HEK293 (cell line): ENCODE data around the gene CDO1.

Experiments
- CTCF ChIA-PET: fragments of 350-600 bp; formaldehyde crosslinking; extraction: SDS; loops from one replicate; lab custom pipeline; 2021; ENCODE audit warnings: antibody characterized with exemption; lab: Yijun Ruan, JAX
- POLR2A ChIA-PET: fragments of 300-600 bp; formaldehyde crosslinking; extraction: SDS; loops from one replicate; lab custom pipeline; 2020; ENCODE audit warnings: antibody characterized with exemption, inconsistent platforms; lab: Yijun Ruan, JAX
- H3K27ac ChIP-seq: fragments of 200-500 bp; sonication (Bioruptor generic); 2 replicates; pipeline ENCODE4 v1.5.1; 2014; ENCODE audit warnings: low read depth, low read length, control low read depth, inconsistent platforms; ENCODE audit errors: extremely low read depth
- H3K36me3 ChIP-seq, 2 experiments: fragments of 200-500 bp in 1 of 2; sonication (Bioruptor generic) in 1 of 2; 1 replicate in 1 of 2; 2 replicates in 1 of 2; pipeline ENCODE4 v1.5.1; 2014 to 2017; ENCODE audit warnings: inconsistent platforms in 2 of 2, low read length in 2 of 2; ENCODE audit not compliant: control insufficient read depth in 2 of 2, insufficient read depth in 1 of 2
- H3K4me1 ChIP-seq: fragments of 200-500 bp; sonication (Bioruptor generic); 2 replicates; pipeline ENCODE4 v1.5.1; 2014; ENCODE audit warnings: mild to moderate bottlenecking, low read length, inconsistent platforms; ENCODE audit not compliant: control insufficient read depth, insufficient read depth
- H3K4me3 ChIP-seq: 2 replicates; pipeline ENCODE4 v1.5.1; 2011; ENCODE audit warnings: low read depth, mild to moderate bottlenecking, control low read depth, low read length, moderate library complexity
- H3K9me3 ChIP-seq: fragments of 200-500 bp; sonication (Bioruptor generic); 2 replicates; pipeline ENCODE4 v1.5.1; 2014; ENCODE audit warnings: low read depth, low read length, inconsistent platforms; ENCODE audit not compliant: control insufficient read depth, insufficient read depth
- FEZF1 ChIP-seq: fragments of 450-650 bp; formaldehyde crosslinking; IDR thresholded peaks from 2 replicates; pipeline ENCODE4 v1.5.1; 2016; ENCODE audit warnings: missing biosample characterization, missing genetic modification characterization
- GLI2 ChIP-seq: fragments of 450-650 bp; formaldehyde crosslinking; IDR thresholded peaks from 2 replicates; pipeline ENCODE4; 2017; ENCODE audit warnings: missing biosample characterization, missing genetic modification characterization, low read depth, borderline replicate concordance
- GLI4 ChIP-seq: fragments of 450-650 bp; formaldehyde crosslinking; IDR thresholded peaks from 2 replicates; pipeline ENCODE4 v1.5.1; 2016; ENCODE audit warnings: missing biosample characterization, missing genetic modification characterization
- KLF1 ChIP-seq: fragments of 450-650 bp; formaldehyde crosslinking; IDR thresholded peaks from 2 replicates; pipeline ENCODE4 v1.5.1; 2016; ENCODE audit warnings: missing biosample characterization, missing genetic modification characterization
- KLF16 ChIP-seq: fragments of 450-650 bp; formaldehyde crosslinking; IDR thresholded peaks from 2 replicates; pipeline ENCODE4 v1.5.1; 2017; ENCODE audit warnings: missing biosample characterization, missing genetic modification characterization
- REST ChIP-seq: fragments of 450-650 bp; formaldehyde crosslinking; IDR thresholded peaks from 2 replicates; pipeline ENCODE4 v1.5.1; 2016; ENCODE audit warnings: missing biosample characterization, missing genetic modification characterization
- YY1 ChIP-seq: fragments of 450-650 bp; formaldehyde crosslinking; IDR thresholded peaks from 2 replicates; pipeline ENCODE4 v1.5.1; 2018; ENCODE audit warnings: missing biosample characterization, missing genetic modification characterization
- ZBTB17 ChIP-seq: fragments of 450-650 bp; formaldehyde crosslinking; IDR thresholded peaks from 2 replicates; pipeline ENCODE4 v1.5.1; 2016; ENCODE audit warnings: missing biosample characterization, missing genetic modification characterization
- ZBTB48 ChIP-seq: fragments of 450-650 bp; formaldehyde crosslinking; IDR thresholded peaks from 2 replicates; pipeline ENCODE4 v1.5.1; 2016; ENCODE audit warnings: missing biosample characterization, missing genetic modification characterization
- ZNF112 ChIP-seq: fragments of 450-650 bp; formaldehyde crosslinking; IDR thresholded peaks from 2 replicates; pipeline ENCODE4 v1.5.0; 2017; ENCODE audit warnings: missing biosample characterization, missing genetic modification characterization
- ZNF121 ChIP-seq: fragments of 450-650 bp; formaldehyde crosslinking; IDR thresholded peaks from 2 replicates; pipeline ENCODE4 v1.5.1; 2016; ENCODE audit warnings: missing biosample characterization, missing genetic modification characterization
- ZNF169 ChIP-seq: fragments of 450-650 bp; formaldehyde crosslinking; IDR thresholded peaks from 2 replicates; pipeline ENCODE4 v1.5.1; 2016; ENCODE audit warnings: missing biosample characterization, missing genetic modification characterization
- ZNF175 ChIP-seq: fragments of 450-650 bp; formaldehyde crosslinking; IDR thresholded peaks from 2 replicates; pipeline ENCODE4 v1.5.1; 2016; ENCODE audit warnings: missing biosample characterization, missing genetic modification characterization
- ZNF184 ChIP-seq: fragments of 450-650 bp; IDR thresholded peaks from 2 replicates; pipeline ENCODE4 v1.5.1; 2018; ENCODE audit warnings: missing biosample characterization, mild to moderate bottlenecking, missing genetic modification characterization
- ZNF202 ChIP-seq: fragments of 450-650 bp; formaldehyde crosslinking; IDR thresholded peaks from 2 replicates; pipeline ENCODE4 v1.5.1; 2016; ENCODE audit warnings: missing biosample characterization, missing genetic modification characterization, borderline replicate concordance
- ZNF239 ChIP-seq: fragments of 450-650 bp; formaldehyde crosslinking; IDR thresholded peaks from 2 replicates; pipeline ENCODE4 v1.5.1; 2016; ENCODE audit warnings: missing biosample characterization, missing genetic modification characterization
- ZNF248 ChIP-seq: fragments of 450-650 bp; formaldehyde crosslinking; IDR thresholded peaks from 2 replicates; pipeline ENCODE4 v1.5.1; 2017; ENCODE audit warnings: missing biosample characterization, missing genetic modification characterization
- ZNF26 ChIP-seq: fragments of 450-650 bp; formaldehyde crosslinking; IDR thresholded peaks from 2 replicates; pipeline ENCODE4 v1.5.1; 2016; ENCODE audit warnings: missing biosample characterization, missing genetic modification characterization
- ZNF311 ChIP-seq: fragments of 450-650 bp; formaldehyde crosslinking; IDR thresholded peaks from 2 replicates; pipeline ENCODE4 v1.5.1; 2017; ENCODE audit warnings: missing biosample characterization, missing genetic modification characterization, borderline replicate concordance
- ZNF350 ChIP-seq: fragments of 450-650 bp; formaldehyde crosslinking; IDR thresholded peaks from 2 replicates; pipeline ENCODE4 v1.5.0; 2017; ENCODE audit warnings: missing biosample characterization, mild to moderate bottlenecking, missing genetic modification characterization
- ZNF423 ChIP-seq: fragments of 450-650 bp; formaldehyde crosslinking; IDR thresholded peaks from 2 replicates; pipeline ENCODE4 v1.5.1; 2016; ENCODE audit warnings: missing biosample characterization, missing genetic modification characterization
- ZNF433 ChIP-seq: fragments of 450-650 bp; formaldehyde crosslinking; IDR thresholded peaks from 2 replicates; pipeline ENCODE4 v1.5.1; 2016; ENCODE audit warnings: missing biosample characterization, missing genetic modification characterization, low read depth
- ZNF560 ChIP-seq: fragments of 450-650 bp; formaldehyde crosslinking; IDR thresholded peaks from 2 replicates; pipeline ENCODE4 v1.5.1; 2017; ENCODE audit warnings: missing biosample characterization, missing genetic modification characterization, borderline replicate concordance
- ZNF621 ChIP-seq: fragments of 450-650 bp; formaldehyde crosslinking; IDR thresholded peaks from 2 replicates; pipeline ENCODE4 v1.5.1; 2017; ENCODE audit warnings: missing biosample characterization, missing genetic modification characterization
- ZNF626 ChIP-seq: fragments of 450-650 bp; sonication (Bioruptor Pico); formaldehyde crosslinking; IDR thresholded peaks from 2 replicates; pipeline ENCODE4 v1.5.1; 2018; ENCODE audit warnings: missing biosample characterization, missing genetic modification characterization, inconsistent platforms
- ZNF677 ChIP-seq: fragments of 450-650 bp; IDR thresholded peaks from 2 replicates; pipeline ENCODE4 v1.5.0; 2018; ENCODE audit warnings: missing biosample characterization, mild to moderate bottlenecking, missing genetic modification characterization, moderate library complexity
- ZNF792 ChIP-seq: fragments of 450-650 bp; formaldehyde crosslinking; IDR thresholded peaks from 2 replicates; pipeline ENCODE4 v1.5.1; 2016; ENCODE audit warnings: missing biosample characterization, missing genetic modification characterization
- ZNF837 ChIP-seq: fragments of 450-650 bp; formaldehyde crosslinking; IDR thresholded peaks from 2 replicates; pipeline ENCODE4 v1.5.1; 2016; ENCODE audit warnings: missing biosample characterization, missing genetic modification characterization

Gene CDO1

GRCh38 chr5:115788440-115788839 is 28.0 kb downstream of the CDO1 start:
- Histone ChIP-seq H3K4me1 (no peaks in the 10 kb centered on the region; the same call in 1 of the 2 replicates), H3K27ac (no peak overlapping the region), H3K9me3 (no peaks in the 10 kb centered on the region), H3K4me3 (no peak overlapping the region), H3K36me3 (no peaks in the 10 kb centered on the region)
- POLR2A ChIA-PET = no interaction called here
- CTCF ChIA-PET = no interaction called here
- TF ChIP-seq ZNF26 (tag by site-specific recombination) = no peak
- no peak for TF ChIP-seq KLF1 (tag by site-specific recombination)
- TF ChIP-seq ZNF202 = no peak
- TF ChIP-seq ZNF184 (tag by site-specific recombination) = no peak
- no peak for TF ChIP-seq ZNF169 (tag by site-specific recombination)
- TF ChIP-seq GLI4 (tag by site-specific recombination) = no peak
- TF ChIP-seq ZNF423 (tag by site-specific recombination) = no peak
- no peak for TF ChIP-seq ZNF626
- TF ChIP-seq ZNF239 = no peak
- TF ChIP-seq ZNF350 (tag by site-specific recombination) = no peak
- TF ChIP-seq ZNF311 (tag by site-specific recombination) = no peak

GRCh38 chr5:115787426-115787825 is 29.0 kb downstream of the CDO1 start:
- ChIA-PET POLR2A (no interaction called here), CTCF (no interaction called here)
- no peak for TF ChIP-seq ZNF560 (tag by site-specific recombination)
- H3K4me1 ChIP-seq = no peaks in the 10 kb centered on the region; the same call in 1 of the 2 replicates
- H3K36me3 ChIP-seq = no peaks in the 10 kb centered on the region
- H3K4me3 ChIP-seq = no peak overlapping the region
- H3K27ac ChIP-seq = no peak overlapping the region
- H3K9me3 ChIP-seq = no peaks in the 10 kb centered on the region

GRCh38 chr5:115785381-115786065 is 30.9 kb downstream of the CDO1 start:
- ChIA-PET POLR2A (no interaction called here), CTCF (interaction anchor here (0.6 to 1.0 kb wide), 3 partner anchors 12 to 264 kb away, joined by 3 to 4 read pairs (median 4); no protein-coding TSS in a partner anchor)
- no peaks in the 10 kb centered on the region; the same call in 1 of the 2 replicates for H3K4me1 ChIP-seq

GRCh38 chr5:115778417-115778816 is 38.0 kb downstream of the CDO1 start:
- ChIA-PET POLR2A (no interaction called here), CTCF (no interaction called here)
- H3K9me3 ChIP-seq = no peaks in the 10 kb centered on the region
- H3K36me3 ChIP-seq = no peaks in the 10 kb centered on the region
- no peaks in the 10 kb centered on the region for H3K4me1 ChIP-seq
- H3K27ac ChIP-seq = no peak overlapping the region
- H3K4me3 ChIP-seq = no peak overlapping the region
- TF ChIP-seq ZNF112 (tag by site-specific recombination) (no peak), ZNF121 (tag by site-specific recombination) (no peak), ZNF175 (tag by site-specific recombination) (no peak), ZNF433 (no peak), ZNF792 (tag by site-specific recombination) (no peak), YY1 (no peak), FEZF1 (tag by site-specific recombination) (no peak), ZNF248 (tag by site-specific recombination) (no peak), KLF16 (tag by site-specific recombination) (no peak), GLI2 (tag by site-specific recombination) (no peak), ZNF837 (tag by site-specific recombination) (no peak), REST (tag by site-specific recombination) (no peak), ZNF202 (no peak), ZNF621 (tag by site-specific recombination) (no peak)

More at GRCh38 chr5:115785381-115786065, 30.9 kb downstream of the CDO1 start:
- H3K36me3 ChIP-seq = no peaks in the 10 kb centered on the region
- H3K27ac ChIP-seq = no peak overlapping the region
- TF ChIP-seq ZNF677 (tag by site-specific recombination) (0 out of 2 replicates have a peak, but pooled peaks have one; percentile 9), ZBTB17 (tag by site-specific recombination) (0 out of 2 replicates have a peak, but pooled peaks have one; percentile 11), ZBTB48 (tag by site-specific recombination) (no peak)
- TF ChIP-seq, all 188 proteins: peak for 2
- Histone ChIP-seq H3K4me3 (no peak overlapping the region), H3K9me3 (no peaks in the 10 kb centered on the region)
